Mucosa of descending colon (tissue), 3 donors: ENCODE data around the gene POTEF. TPM values are rescaled to one million over a fixed set of nuclear protein-coding genes. Genes with fewer than 3 reads are reported as not detected.
"Not testable (repeated sequence)": the region's sequence is repeated elsewhere in the genome, so short reads cannot be mapped to it uniquely, and the experiment has no call there.

Experiments
- ATAC-seq: fragments of 200-7000 bp; cut with Tn5 transposase; one replicate; pipeline ENCODE4 v1.9.1; 2020; ENCODE audit warnings: mild to moderate bottlenecking, moderate library complexity
- DNase-seq, 3 donors: peaks; one replicate each; pipeline ENCODE4 v3.0.0-alpha.2; 2020
- H3K36me3 ChIP-seq: fragments of 200-600 bp; one replicate; pipeline ENCODE4 v1.8.0; 2021; ENCODE audit warnings: low read depth, mild to moderate bottlenecking
- H3K4me1 ChIP-seq: fragments of 200-600 bp; one replicate; pipeline ENCODE4 v1.8.0; 2021; ENCODE audit warnings: low read depth, mild to moderate bottlenecking
- H3K4me3 ChIP-seq: fragments of 200-600 bp; one replicate; pipeline ENCODE4 v1.8.0; 2021; ENCODE audit warnings: mild to moderate bottlenecking
- H3K9me3 ChIP-seq: fragments of 200-600 bp; one replicate; pipeline ENCODE4 v1.8.0; 2021; ENCODE audit warnings: mild to moderate bottlenecking
- CTCF ChIP-seq: fragments of 200-600 bp; IDR thresholded peaks from one replicate; pipeline ENCODE4 v1.8.0; 2022; ENCODE audit warnings: antibody characterized with exemption, mild to moderate bottlenecking
- intact Hi-C, 2 donors: fragments of 100-400 bp; cut with DNase I in 1 of 2; cut with micrococcal nuclease in 1 of 2; formaldehyde crosslinking; loops; one replicate each; pipeline versions ENCODE4 v1.11.0 to v1.11.1; 2022; cut with DNase I, micrococcal nuclease
- total RNA-seq, 3 donors: library from RNA; stranded (reverse); fragmentation: NEBNext Ultra II Directional in 2 of 3; extraction: Animal tissue kit (Norgen Biotek cat#: 25700) in 2 of 3; gene quantifications; one replicate each; pipeline versions ENCODE4 v1.2.1 to v1.2.4, GENCODE V29; 2021 to 2023
- donor health status: DM: no; HTN: no; CAD: no; lungs with moderate emphysema.
- donor health status: DM: no; HTN: no; CAD: no.
- donor health status: DM: no; HTN: yes; CAD: no.

POTEF gene
- total RNA-seq, 3 donors from 2014 or later = not detected

DNA sequence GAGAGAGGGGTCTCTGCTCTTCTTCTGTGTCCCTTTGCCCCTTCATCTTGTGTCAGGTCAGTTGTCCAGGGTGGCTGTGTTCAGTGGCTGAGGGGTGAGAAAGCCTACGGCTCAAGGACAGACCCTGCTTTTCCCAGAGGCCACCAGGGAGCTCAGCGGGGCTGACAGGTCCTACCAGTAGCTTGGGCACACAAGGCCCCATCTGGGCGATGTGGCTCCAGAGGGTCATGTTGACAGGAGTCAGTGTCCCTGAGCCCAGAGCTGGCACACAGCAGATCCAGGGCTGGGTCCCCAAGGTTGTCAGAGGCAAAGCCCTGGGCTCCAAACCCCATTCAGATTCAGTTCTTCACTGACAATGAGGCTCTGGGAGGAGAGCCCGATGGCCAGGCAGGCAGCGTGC lies 8.1 kb upstream of the POTEF start:
- H3K4me3 ChIP-seq, H3K9me3 ChIP-seq, DNase-seq, H3K36me3 ChIP-seq, H3K4me1 ChIP-seq, ATAC-seq, intact Hi-C loops: not testable (repeated sequence)

DNA sequence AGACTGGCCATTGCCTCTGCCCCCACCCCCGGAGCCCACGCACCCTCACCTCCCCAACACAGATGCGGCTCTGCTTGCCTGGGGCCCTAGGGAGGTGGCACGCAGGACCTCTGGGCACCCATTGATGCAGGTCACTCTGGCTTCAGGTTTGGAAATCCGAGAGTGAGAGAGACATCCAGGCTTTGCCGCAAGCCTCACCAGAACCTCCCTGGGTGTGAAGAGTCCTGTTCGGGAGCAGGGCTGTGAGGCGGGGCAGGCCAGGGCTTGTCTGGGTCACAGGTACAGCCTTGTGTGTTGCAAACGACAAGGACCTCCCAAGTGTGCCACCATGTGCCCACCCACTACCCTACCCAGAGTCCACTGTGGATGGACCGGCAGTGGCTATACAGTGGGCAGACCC lies 7.5 kb upstream of the POTEF start:
- DNase-seq, H3K4me1 ChIP-seq, H3K4me3 ChIP-seq, ATAC-seq, H3K9me3 ChIP-seq, H3K36me3 ChIP-seq, intact Hi-C loops: not testable (repeated sequence)

GRCh38 chr2:130135692-130136541 lies 6.9 kb upstream of the POTEF start:
- H3K4me3 ChIP-seq = no peak overlapping the region
- no peak for ATAC-seq
- no peaks in the 10 kb centered on the region for H3K36me3 ChIP-seq
- H3K4me1 ChIP-seq = no peaks in the 10 kb centered on the region
- no peaks in the 10 kb centered on the region for H3K9me3 ChIP-seq
- intact Hi-C loops = no loop called here
- no peak for TF ChIP-seq CTCF
- DNase-seq = no peak

DNA sequence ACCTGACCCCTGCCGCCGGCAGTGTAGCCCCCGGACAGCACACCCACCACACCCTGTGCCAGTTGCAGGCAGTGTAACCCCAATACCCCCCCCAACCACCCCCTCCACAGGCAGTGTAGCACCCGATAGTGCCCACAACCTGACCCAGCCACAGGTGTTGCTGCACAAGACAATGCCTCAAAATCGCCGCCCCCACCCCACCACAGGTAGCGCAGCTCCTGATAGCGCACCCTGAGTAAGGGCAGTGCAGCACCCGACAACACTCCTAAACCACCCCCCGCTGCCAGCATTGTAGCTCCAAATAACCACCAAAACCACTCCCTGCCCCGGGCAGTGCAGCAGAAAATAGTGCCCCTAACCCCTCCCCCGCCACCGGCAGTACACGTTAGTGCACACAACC lies 558 bp downstream of the POTEF start:
- H3K4me1 ChIP-seq, H3K36me3 ChIP-seq, H3K9me3 ChIP-seq, ATAC-seq, H3K4me3 ChIP-seq, intact Hi-C loops, DNase-seq: not testable (repeated sequence)

GRCh38 chr2:130127726-130128125 lies 1.3 kb downstream of the POTEF start:
- intact Hi-C loops, DNase-seq, H3K36me3 ChIP-seq, H3K4me3 ChIP-seq, ATAC-seq, H3K9me3 ChIP-seq, H3K4me1 ChIP-seq: not testable (repeated sequence)

DNA sequence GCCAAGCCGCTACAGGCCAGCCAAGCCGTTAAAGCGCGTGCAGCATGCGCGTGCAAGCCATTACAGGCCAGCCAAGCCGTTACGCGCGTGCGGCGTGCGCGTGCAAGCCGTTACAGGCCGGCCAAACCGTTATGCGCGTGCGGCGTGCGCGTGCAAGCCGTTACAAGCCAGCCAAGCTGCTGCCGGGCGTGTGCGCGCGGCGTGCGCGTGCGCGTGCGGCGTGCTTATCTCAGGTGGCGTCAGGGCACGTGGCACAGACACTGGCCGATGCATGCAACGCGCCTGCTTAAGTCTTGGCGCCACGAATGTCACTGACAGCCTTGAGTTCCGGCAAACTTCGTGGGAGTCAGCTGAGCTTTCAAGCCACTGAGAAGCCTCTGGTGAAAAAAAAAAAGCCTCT lies 8.1 kb downstream of the POTEF start:
- DNase-seq, intact Hi-C loops: not testable (repeated sequence)

GRCh38 chr2:130102597-130103363 lies 26.2 kb downstream of the POTEF start:
- H3K9me3 ChIP-seq, intact Hi-C loops, DNase-seq, H3K4me3 ChIP-seq, ATAC-seq, H3K36me3 ChIP-seq, H3K4me1 ChIP-seq: not testable (repeated sequence)

More for the DNA sequence above, 8.1 kb downstream of the POTEF start:
- H3K9me3 ChIP-seq, H3K4me1 ChIP-seq, H3K36me3 ChIP-seq, H3K4me3 ChIP-seq, ATAC-seq: not testable (repeated sequence)

DNA sequence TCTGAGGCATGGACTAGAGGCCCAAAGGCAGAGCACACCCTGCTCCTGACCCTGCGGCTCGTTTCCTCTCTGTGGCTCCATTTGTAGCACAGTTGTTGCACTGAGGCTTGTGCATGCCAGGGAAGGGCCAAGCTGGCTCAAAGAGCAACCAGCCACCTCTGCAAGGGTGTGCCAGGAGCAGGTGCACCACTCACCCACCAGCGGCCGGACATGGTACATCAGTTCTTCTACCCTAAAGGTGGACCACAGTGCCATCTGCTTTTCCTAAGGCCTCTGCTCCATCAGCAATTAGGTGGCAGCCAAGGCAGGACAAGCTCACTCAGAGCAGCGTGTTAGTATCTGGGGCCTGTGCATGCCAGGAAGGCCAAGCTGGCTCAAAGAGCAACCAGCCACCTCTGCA lies 66.4 kb downstream of the POTEF start:
- H3K4me3 ChIP-seq, H3K36me3 ChIP-seq, ATAC-seq, H3K9me3 ChIP-seq, H3K4me1 ChIP-seq, DNase-seq, intact Hi-C loops: not testable (repeated sequence)

- intact Hi-C loops, H3K36me3 ChIP-seq, H3K4me1 ChIP-seq, DNase-seq, H3K9me3 ChIP-seq, H3K4me3 ChIP-seq, ATAC-seq: not testable (repeated sequence)
These were observed 69.0 kb downstream of the POTEF start for GRCh38 chr2:130059982-130060381.

- intact Hi-C loops, H3K4me1 ChIP-seq, H3K9me3 ChIP-seq, H3K4me3 ChIP-seq, DNase-seq, H3K36me3 ChIP-seq, ATAC-seq: not testable (repeated sequence)
These were observed 72.7 kb downstream of the POTEF start for GRCh38 chr2:130056336-130056735.

DNA sequence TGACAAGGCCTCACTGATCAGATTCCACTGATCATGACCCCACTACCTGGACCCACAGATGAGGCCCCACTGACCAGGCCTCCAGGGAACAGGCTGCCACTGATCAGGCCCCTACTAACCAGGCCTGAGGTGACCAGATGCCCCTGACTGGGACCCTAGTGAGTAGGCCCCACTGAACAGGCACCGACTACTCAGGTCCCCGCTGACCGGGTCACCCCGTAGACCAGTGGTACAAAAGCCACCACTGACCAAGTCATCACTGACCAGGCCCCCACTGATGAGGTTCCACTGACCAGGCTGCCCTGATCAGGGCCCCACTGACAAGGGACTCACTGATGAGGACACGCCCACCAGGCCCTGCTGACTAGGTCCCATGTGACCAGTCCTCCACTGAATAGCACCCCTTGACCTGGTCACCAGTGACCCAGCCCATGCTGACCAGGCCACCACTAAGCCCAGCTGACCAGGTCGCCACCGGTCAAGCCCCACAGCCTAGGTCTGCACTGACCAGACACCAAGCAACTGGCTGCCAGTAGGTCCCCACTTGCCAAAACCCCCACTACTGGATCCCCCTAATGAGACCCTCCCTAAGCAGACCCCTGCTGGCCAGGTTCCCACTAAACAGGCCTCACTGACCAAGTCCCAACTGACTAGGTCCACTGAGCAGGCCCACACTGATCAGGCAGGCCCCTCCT lies 75.7 kb downstream of the POTEF start:
- ATAC-seq, H3K9me3 ChIP-seq, H3K4me3 ChIP-seq, intact Hi-C loops, H3K4me1 ChIP-seq, H3K36me3 ChIP-seq, DNase-seq: not testable (repeated sequence)

DNA sequence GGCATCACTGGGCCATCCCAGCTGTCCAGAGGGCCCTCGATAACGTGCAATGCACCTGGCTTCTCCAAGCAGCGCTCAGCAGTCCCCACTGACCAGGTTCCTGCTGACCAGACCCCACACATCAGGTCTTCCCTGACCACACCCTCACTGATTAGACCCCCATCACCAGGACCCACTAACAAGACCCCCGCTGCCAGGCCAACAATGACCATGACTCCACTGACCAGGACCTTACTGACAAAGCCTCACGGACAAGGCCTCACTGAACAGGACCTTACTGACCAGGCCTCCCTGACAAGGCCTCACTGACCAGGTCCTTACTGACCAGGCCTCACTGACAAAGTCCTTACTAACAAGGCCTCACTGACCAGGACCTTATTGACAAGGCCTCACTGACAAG lies 76.6 kb downstream of the POTEF start:
- intact Hi-C loops, DNase-seq, H3K36me3 ChIP-seq, H3K9me3 ChIP-seq, H3K4me1 ChIP-seq, H3K4me3 ChIP-seq, ATAC-seq: not testable (repeated sequence)

DNA sequence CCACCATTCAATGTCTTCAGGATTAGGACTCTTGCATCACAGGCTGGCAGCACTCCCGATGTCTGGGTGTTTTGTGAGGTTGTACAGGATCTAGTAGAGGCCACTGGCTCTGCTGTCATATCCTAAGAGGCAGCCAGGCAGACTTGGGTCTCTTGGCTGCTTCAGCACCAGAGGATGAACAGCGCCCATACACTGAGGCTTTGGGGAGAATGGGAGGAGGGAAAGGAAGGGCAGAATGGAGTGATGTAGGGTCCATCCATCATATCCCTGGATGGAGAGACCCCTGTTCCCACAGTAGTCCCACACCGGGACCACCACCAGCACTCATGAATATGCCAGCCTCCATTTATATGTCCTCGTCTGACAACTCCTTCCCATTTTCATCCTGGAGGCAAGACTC lies 80.6 kb downstream of the POTEF start:
- H3K4me1 ChIP-seq, H3K36me3 ChIP-seq, H3K4me3 ChIP-seq, H3K9me3 ChIP-seq, intact Hi-C loops, DNase-seq, ATAC-seq: not testable (repeated sequence)
